ENCODE measurements around the gene TMEM229A. TPM values are rescaled to one million over a fixed set of nuclear protein-coding genes. Genes with fewer than 3 reads are reported as not detected.

Gene TMEM229A
- total and polyA plus RNA-seq, 2 of the 8 experiments (the other 6 are each of a cell fraction or from before 2014, with no cell fraction given) = 0.33 to 0.54 TPM

DNA sequence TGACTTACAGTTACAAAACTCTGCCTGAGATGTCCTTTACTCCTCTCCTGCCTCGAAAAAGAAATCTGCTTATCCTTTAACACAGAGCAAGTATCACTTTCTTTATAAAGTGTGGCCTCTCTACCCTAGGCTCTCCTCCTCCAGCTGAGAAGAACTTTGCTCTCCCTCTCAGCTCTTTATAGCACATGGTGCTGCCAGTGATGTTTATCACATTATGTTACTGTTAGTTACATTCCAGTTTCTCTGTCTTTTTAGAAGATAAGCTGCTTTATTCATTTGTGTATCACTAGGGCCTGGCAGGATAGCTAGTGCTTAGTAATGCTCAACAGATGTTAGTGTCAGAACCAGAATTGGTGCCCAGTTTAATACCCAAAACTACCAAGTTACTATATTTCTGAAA, 41.1 kb upstream of the TMEM229A start:
- H3K9me3 ChIP-seq (ENCODE audit: insufficient read depth in 2 of 2, low read depth in 1 of 2, low read length in 1 of 2) = no peaks in the 10 kb centered on the region
- H3K36me3 ChIP-seq (ENCODE audit: control insufficient read depth in 2 of 4, insufficient read depth in 4 of 4, low read length in 3 of 4) = no peaks in the 10 kb centered on the region
- FAIRE-seq (no peak), DNase-seq (ENCODE audit: low read depth in 1 of 2, low spot score in 2 of 2) (no peak)
- H2BK120ac ChIP-seq (replicated peaks; ENCODE audit: low read depth, low read length) = no peak overlapping the region
- H3K14ac ChIP-seq (ENCODE audit: insufficient read length) = no peak overlapping the region
- H3K79me1 ChIP-seq (ENCODE audit: low read depth, low read length) = no peaks in the 10 kb centered on the region
- ChIA-PET POLR2A (ENCODE audit: partially characterized antibody) (no interaction called here), CTCF (ENCODE audit: partially characterized antibody) (interaction anchor here (0.6 to 1.6 kb wide), 2 partner anchors 27 to 53 kb away, joined by 3 to 8 read pairs; no protein-coding TSS in a partner anchor)
- H2AK5ac ChIP-seq (ENCODE audit: low read depth, low read length) = no peak overlapping the region
- no peaks in the 10 kb centered on the region for H3K27me3 ChIP-seq (replicated peaks in 1 of 4; ENCODE audit: control insufficient read depth in 3 of 4, extremely low read depth in 1 of 4, insufficient read depth in 3 of 4, low read length in 3 of 4)
- no peak overlapping the region for H3K56ac ChIP-seq (replicated peaks; ENCODE audit: insufficient read length, low read depth, low read length)
- WGBS, 2 experiments (ENCODE audit: extremely low coverage in 1 of 2, insufficient coverage in 1 of 2, insufficient read length in 1 of 2, insufficient replicate concordance in 2 of 2, low coverage in 1 of 2, low lambda C conversion rate in 2 of 2, missing lambda C conversion rate in 1 of 2) = 89% methylated on average over 1 of the region's 1 CpG; no CpG with 5 or more reads in 1 of the 2 experiments
- TF ChIP-seq RAD21 (IDR thresholded peaks at IDR 0.05 in 1 of 2, conservative IDR thresholded peaks at IDR 0.05 in 1 of 2; ENCODE audit: low read depth in 2 of 2, low read length in 2 of 2) = no peak
- no peak for TF ChIP-seq SIRT6 (IDR thresholded peaks at IDR 0.05; ENCODE audit: low read length)
- no peak for TF ChIP-seq BACH1 (IDR thresholded peaks at IDR 0.05; ENCODE audit: low read length)
- TF ChIP-seq RFX5 (IDR thresholded peaks at IDR 0.05; ENCODE audit: borderline replicate concordance, low read depth, low read length) = no peak
- TF ChIP-seq BCL11A (IDR thresholded peaks at IDR 0.05; ENCODE audit: low read depth in 2 of 2, low read length in 2 of 2) = no peak
- no peak for TF ChIP-seq CREB1 (IDR thresholded peaks at IDR 0.05)
- TF ChIP-seq HDAC2 (IDR thresholded peaks at IDR 0.05; ENCODE audit: borderline replicate concordance in 1 of 2, low read depth in 2 of 2, low read length in 2 of 2) = no peak
- TF ChIP-seq KDM4A (IDR thresholded peaks at IDR 0.05; ENCODE audit: low read depth, low read length, severe bottlenecking) = no peak
- no peak for TF ChIP-seq GTF2F1 (IDR thresholded peaks at IDR 0.05; ENCODE audit: borderline replicate concordance, low read depth, low read length)
- no peak for TF ChIP-seq TAF1 (IDR thresholded peaks at IDR 0.05; ENCODE audit: low read depth, low read length)
- no peak overlapping the region for H2BK12ac ChIP-seq (ENCODE audit: low read depth, low read length)
- H4K8ac ChIP-seq (ENCODE audit: extremely low read depth, insufficient read depth, low read length) = no peak overlapping the region
- H3K27ac ChIP-seq (ENCODE audit: low read depth, low read length) = no peak overlapping the region
- no peak overlapping the region for H3K4me3 ChIP-seq (ENCODE audit: extremely low read depth in 1 of 4, insufficient read depth in 2 of 4, low read depth in 3 of 4, low read length in 4 of 4)
- H3K9ac ChIP-seq (replicated peaks in 1 of 4; ENCODE audit: extremely low read depth in 1 of 4, low read depth in 3 of 4, low read length in 3 of 4) = no peak overlapping the region
- no peak overlapping the region for H3K23ac ChIP-seq (ENCODE audit: insufficient read length)
- no peaks in the 10 kb centered on the region for H4K20me1 ChIP-seq (replicated peaks in 1 of 2; ENCODE audit: control insufficient read depth in 1 of 2, insufficient read depth in 2 of 2, low read length in 2 of 2)
- no peak overlapping the region for H2BK5ac ChIP-seq (ENCODE audit: low read depth, low read length)
- no peak overlapping the region for H3K4ac ChIP-seq (replicated peaks; ENCODE audit: insufficient read length, low read depth, low read length)
- H3K23me2 ChIP-seq (ENCODE audit: low read depth, low read length) = no peaks in the 10 kb centered on the region
- no peaks in the 10 kb centered on the region for H3K79me2 ChIP-seq (ENCODE audit: control insufficient read depth in 1 of 2, insufficient read depth in 2 of 2, low read length in 2 of 2)
- H4K5ac ChIP-seq (ENCODE audit: insufficient read length, low read depth, low read length) = no peak overlapping the region
- H2BK15ac ChIP-seq (ENCODE audit: low read length) = no peak overlapping the region
- H3K18ac ChIP-seq (ENCODE audit: extremely low read depth, low read length) = no peak overlapping the region
- no peak overlapping the region for H4K91ac ChIP-seq (replicated peaks; ENCODE audit: insufficient read length, low read length)
- H3K4me1 ChIP-seq (replicated peaks in 1 of 4; ENCODE audit: control insufficient read depth in 3 of 4, insufficient read depth in 4 of 4, low read length in 3 of 4) = no peaks in the 10 kb centered on the region
- H3K4me2 ChIP-seq (ENCODE audit: insufficient read depth in 1 of 2, low read depth in 2 of 2, low read length in 2 of 2) = no peak overlapping the region
- no peak overlapping the region for H2AFZ ChIP-seq (ENCODE audit: low read length)
- H2BK20ac ChIP-seq (ENCODE audit: low read length) = no peak overlapping the region
